Measurements from ENCODE around the gene SLC10A4. TPM values are rescaled to one million over a fixed set of nuclear protein-coding genes. Genes with fewer than 3 reads are reported as not detected.

Gene SLC10A4
- total and polyA plus RNA-seq, 2 of the 13 experiments (the other 11 are each of a cell fraction or from before 2014, with no cell fraction given) = 0.04 to 0.07 TPM

GRCh38 chr4:48446642-48447041 lies 36.5 kb upstream of the SLC10A4 start:
- no peak for DNase-seq (ENCODE audit: low spot score)
- Histone ChIP-seq H3K9me3 (ENCODE audit: low read length) (no peaks in the 10 kb centered on the region), H3K36me3 (replicated peaks in 1 of 2; ENCODE audit: control insufficient read depth in 1 of 2, insufficient read depth in 2 of 2, low read length in 2 of 2) (no peaks in the 10 kb centered on the region), H4K20me1 (ENCODE audit: insufficient read depth, low read length) (no peaks in the 10 kb centered on the region), H3K4me3 (replicated peaks in 1 of 3; ENCODE audit: insufficient read depth in 1 of 3, low read depth in 2 of 3, low read length in 3 of 3) (no peak overlapping the region), H3K4me1 (ENCODE audit: insufficient read depth, low read length) (0 out of 2 replicates have a peak, but pooled peaks cover 10% of the 10 kb centered on the region), H3K27ac (ENCODE audit: extremely low read length, insufficient read depth, low read length) (no peak overlapping the region), H2AFZ (ENCODE audit: low read length) (no peak overlapping the region), H3K79me2 (ENCODE audit: insufficient read depth, low read length) (no peaks in the 10 kb centered on the region), H3K9ac (ENCODE audit: insufficient read depth, low read depth, low read length) (no peak overlapping the region), H3K27me3 (ENCODE audit: control insufficient read depth in 1 of 2, insufficient read depth in 2 of 2, low read length in 2 of 2) (no peaks in the 10 kb centered on the region), H3K4me2 (ENCODE audit: low read depth, low read length) (no peak overlapping the region)
- no TSS peak for BruUV-seq (replicated peaks)
- FAIRE-seq = no peak
- in situ Hi-C loops (cut with HindIII; ENCODE audit: extremely low pct_ligation_motif_present, low pct_unique_long_range_greater_than_20kb) (loop anchor here (10.0 kb wide), 1 partner anchor 98 kb away; no protein-coding TSS in a partner anchor), intact Hi-C loops (cut with micrococcal nuclease; ENCODE audit: unreplicated experiment) (loop anchor here (2.0 to 10.0 kb wide), 2 partner anchors 100 to 518 kb away; no protein-coding TSS in a partner anchor)
- WGBS (ENCODE audit: low lambda C conversion rate) = 0% methylated on average over 1 of the region's 1 CpG
- ATAC-seq = no peak
- ChIA-PET CTCF (ENCODE audit: low intra/inter-chr PET ratio, low total read pairs) (no interaction called here), POLR2A (no interaction called here)
- TF ChIP-seq SOX13 (IDR thresholded peaks at IDR 0.05) = no peak
- TF ChIP-seq SOX13 (CRISPR knock-in tag; conservative IDR thresholded peaks at IDR 0.05 in 1 of 2, IDR thresholded peaks at IDR 0.05 in 1 of 2) = no peak
- TF ChIP-seq ZNF629 (CRISPR knock-in tag; conservative IDR thresholded peaks at IDR 0.05) = no peak

GRCh38 chr4:48449151-48449550 lies 34.0 kb upstream of the SLC10A4 start:
- 0 out of 2 replicates have a peak, but pooled peaks cover 10% of the 10 kb centered on the region for H3K4me1 ChIP-seq (ENCODE audit: insufficient read depth, low read length)
- H3K36me3 ChIP-seq (replicated peaks in 1 of 2; ENCODE audit: control insufficient read depth in 1 of 2, insufficient read depth in 2 of 2, low read length in 2 of 2) = no peaks in the 10 kb centered on the region
- no peak overlapping the region for H3K9ac ChIP-seq (ENCODE audit: insufficient read depth, low read depth, low read length)
- ChIA-PET CTCF (ENCODE audit: low intra/inter-chr PET ratio, low total read pairs) (no interaction called here), POLR2A (no interaction called here)
- no peaks in the 10 kb centered on the region for H3K9me3 ChIP-seq (ENCODE audit: low read length)
- FAIRE-seq (no peak), ATAC-seq (peak; percentile 84), DNase-seq (ENCODE audit: low spot score) (peak; percentile 11)
- intact Hi-C loops (cut with micrococcal nuclease; ENCODE audit: unreplicated experiment) (loop anchor here (10.0 kb wide), 1 partner anchor 516 kb away; no protein-coding TSS in a partner anchor), in situ Hi-C loops (cut with HindIII; ENCODE audit: extremely low pct_ligation_motif_present, low pct_unique_long_range_greater_than_20kb) (loop anchor here (10.0 kb wide), 1 partner anchor 96 kb away; no protein-coding TSS in a partner anchor)
- TF ChIP-seq ZNF598 (CRISPR knock-in tag; IDR thresholded peaks at IDR 0.05; ENCODE audit: borderline replicate concordance) (no peak), NR2F1 (CRISPR knock-in tag; IDR thresholded peaks at IDR 0.05) (peak in 1 of 2 experiments; percentile 81; a peak in 2 of 4 replicates), MAX (IDR thresholded peaks at IDR 0.05) (peak; percentile 20; the same call in 1 of the 2 replicates), ZBED4 (CRISPR knock-in tag; IDR thresholded peaks at IDR 0.05; ENCODE audit: borderline replicate concordance) (no peak), JUN (CRISPR knock-in tag; IDR thresholded peaks at IDR 0.05) (no peak), TEAD3 (CRISPR knock-in tag; optimal IDR thresholded peaks at IDR 0.05; ENCODE audit: borderline replicate concordance) (peak; percentile 50), ZSCAN21 (CRISPR knock-in tag; IDR thresholded peaks at IDR 0.05; ENCODE audit: borderline replicate concordance) (no peak), NR2F6 (IDR thresholded peaks at IDR 0.05) (peak; percentile 42; the same call in 1 of the 2 replicates), NR2F6 (CRISPR knock-in tag; IDR thresholded peaks at IDR 0.05) (peak; percentile 61), ZNF749 (CRISPR knock-in tag; IDR thresholded peaks at IDR 0.05; ENCODE audit: borderline replicate concordance) (no peak)
- no peaks in the 10 kb centered on the region for H3K79me2 ChIP-seq (ENCODE audit: insufficient read depth, low read length)
- H3K4me3 ChIP-seq (replicated peaks in 1 of 3; ENCODE audit: insufficient read depth in 1 of 3, low read depth in 2 of 3, low read length in 3 of 3) = no peak overlapping the region
- H3K4me2 ChIP-seq (ENCODE audit: low read depth, low read length) = no peak overlapping the region
- 31% methylated on average over 10 of the region's 10 CpGs for WGBS (ENCODE audit: low lambda C conversion rate)
- no peak overlapping the region for H3K27ac ChIP-seq (ENCODE audit: extremely low read length, insufficient read depth, low read length)
- no TSS peak for BruUV-seq (replicated peaks)
- H4K20me1 ChIP-seq (ENCODE audit: insufficient read depth, low read length) = no peaks in the 10 kb centered on the region
- no peak overlapping the region for H2AFZ ChIP-seq (ENCODE audit: low read length)
- H3K27me3 ChIP-seq (ENCODE audit: control insufficient read depth in 1 of 2, insufficient read depth in 2 of 2, low read length in 2 of 2) = no peaks in the 10 kb centered on the region

Measured in HepG2 (cell line).